H1 (cell line): ENCODE measurements around the gene TBC1D30.

Experiments
- CREB1 ChIP-seq: IDR thresholded peaks from 2 replicates; pipeline ENCODE4 v1.6.1; 2012; ENCODE audit warnings: inconsistent platforms
- EZH2 ChIP-seq: fragments of 200-600 bp; sonication (generic); IDR thresholded peaks from 2 replicates; pipeline ENCODE4 v1.7.1; 2012; ENCODE audit warnings: low read depth, mild to moderate bottlenecking, moderate library complexity, low read length, inconsistent platforms; ENCODE audit not compliant: severe bottlenecking
- POLR2A ChIP-seq, 2 experiments: IDR thresholded peaks; 1 replicate in 1 of 2; 2 replicates in 1 of 2; pipeline ENCODE4 v1.6.1; 2011; ENCODE audit warnings: low read depth in 2 of 2, low read length in 2 of 2, mild to moderate bottlenecking in 2 of 2; ENCODE audit errors: control extremely low read depth in 1 of 2
- RAD21 ChIP-seq, 2 experiments: IDR thresholded peaks in 1 of 2; conservative IDR thresholded peaks in 1 of 2; 2 replicates each; pipeline ENCODE4 v1.6.1; 2011; ENCODE audit warnings: low read depth in 2 of 2, low read length in 2 of 2, improper control_type of control experiment in 1 of 2, inconsistent platforms in 1 of 2, mild to moderate bottlenecking in 1 of 2, moderate library complexity in 1 of 2
- SIN3A ChIP-seq, 2 experiments: IDR thresholded peaks in 1 of 2; conservative IDR thresholded peaks in 1 of 2; 2 replicates each; pipeline ENCODE4 v1.6.1; 2011 to 2012; ENCODE audit warnings: low read length in 2 of 2, improper control_type of control experiment in 1 of 2, low read depth in 1 of 2, mild to moderate bottlenecking in 1 of 2
- TF ChIP-seq, protein P1 (sequence below), 3 experiments: IDR thresholded peaks; 1 replicate in 2 of 3; 2 replicates in 1 of 3; pipeline versions ENCODE4 v1.5.1 to v1.6.1; 2011; ENCODE audit warnings: low read length in 3 of 3, mild to moderate bottlenecking in 3 of 3, inconsistent platforms in 2 of 3, low read depth in 1 of 3, moderate library complexity in 1 of 3; ENCODE audit not compliant: insufficient read depth in 1 of 3; ENCODE audit errors: control extremely low read depth in 1 of 3

GRCh38 chr12:64840119-64840518 lies 15.7 kb downstream of the TBC1D30 start:
- TF ChIP-seq EZH2 (no peak), CREB1 (no peak), SIN3A (conservative IDR thresholded peaks at IDR 0.05 in 1 of 2, IDR thresholded peaks at IDR 0.05 in 1 of 2; ENCODE audit: low read depth in 1 of 2, low read length in 2 of 2) (no peak), POLR2A (IDR thresholded peaks at IDR 0.05; ENCODE audit: control extremely low read depth in 1 of 2, low read depth in 2 of 2, low read length in 2 of 2) (no peak), RAD21 (IDR thresholded peaks at IDR 0.05 in 1 of 2, conservative IDR thresholded peaks at IDR 0.05 in 1 of 2; ENCODE audit: low read depth in 2 of 2, low read length in 2 of 2) (no peak)
- TF ChIP-seq, protein P1, sequence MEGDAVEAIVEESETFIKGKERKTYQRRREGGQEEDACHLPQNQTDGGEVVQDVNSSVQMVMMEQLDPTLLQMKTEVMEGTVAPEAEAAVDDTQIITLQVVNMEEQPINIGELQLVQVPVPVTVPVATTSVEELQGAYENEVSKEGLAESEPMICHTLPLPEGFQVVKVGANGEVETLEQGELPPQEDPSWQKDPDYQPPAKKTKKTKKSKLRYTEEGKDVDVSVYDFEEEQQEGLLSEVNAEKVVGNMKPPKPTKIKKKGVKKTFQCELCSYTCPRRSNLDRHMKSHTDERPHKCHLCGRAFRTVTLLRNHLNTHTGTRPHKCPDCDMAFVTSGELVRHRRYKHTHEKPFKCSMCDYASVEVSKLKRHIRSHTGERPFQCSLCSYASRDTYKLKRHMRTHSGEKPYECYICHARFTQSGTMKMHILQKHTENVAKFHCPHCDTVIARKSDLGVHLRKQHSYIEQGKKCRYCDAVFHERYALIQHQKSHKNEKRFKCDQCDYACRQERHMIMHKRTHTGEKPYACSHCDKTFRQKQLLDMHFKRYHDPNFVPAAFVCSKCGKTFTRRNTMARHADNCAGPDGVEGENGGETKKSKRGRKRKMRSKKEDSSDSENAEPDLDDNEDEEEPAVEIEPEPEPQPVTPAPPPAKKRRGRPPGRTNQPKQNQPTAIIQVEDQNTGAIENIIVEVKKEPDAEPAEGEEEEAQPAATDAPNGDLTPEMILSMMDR (IDR thresholded peaks at IDR 0.05; ENCODE audit: control extremely low read depth in 1 of 3, insufficient read depth in 1 of 3, low read depth in 1 of 3, low read length in 3 of 3) = no peak
